Sigmoid colon (tissue), 4 donors: ENCODE results near the gene ARFIP1.

Experiments used
- CTCF ChIP-seq, 4 experiments: fragments of 450-650 bp in 3 of 4; fragments of 200-600 bp in 1 of 4; IDR thresholded peaks; one replicate each; pipeline ENCODE4 v1.5.1; 2016 to 2019; ENCODE audit warnings: antibody characterized with exemption in 4 of 4, mild to moderate bottlenecking in 3 of 4, moderate library complexity in 2 of 4
- POLR2A ChIP-seq, 2 donors: fragments of 450-650 bp; IDR thresholded peaks; one replicate each; pipeline ENCODE4 v1.6.1; 2016; ENCODE audit warnings: antibody characterized with exemption in 2 of 2, mild to moderate bottlenecking in 2 of 2, moderate library complexity in 2 of 2
- POLR2AphosphoS5 ChIP-seq, 4 donors: sonication (generic); formaldehyde crosslinking; IDR thresholded peaks; one replicate each; pipeline ENCODE4 v1.6.1; 2017; ENCODE audit warnings: antibody characterized with exemption in 4 of 4

- TF ChIP-seq CTCF (IDR thresholded peaks at IDR 0.05) (no peak), POLR2A (IDR thresholded peaks at IDR 0.05) (no peak), POLR2AphosphoS5 (IDR thresholded peaks at IDR 0.05) (no peak)
Measured at GRCh38 chr4:152942346-152942745, 162.6 kb downstream of the ARFIP1 start.
